HUES6 (cell line): ENCODE data around the gene NSMCE1.

Source experiments
- H3K27ac ChIP-seq: 2 replicates; pipeline ENCODE4 v1.7.0; 2013; ENCODE audit warnings: low read depth, mild to moderate bottlenecking, low read length, inconsistent platforms
- H3K27me3 ChIP-seq: 2 replicates; pipeline ENCODE4 v1.6.1; 2013; ENCODE audit warnings: low read length; ENCODE audit not compliant: control insufficient read depth, insufficient read depth
- H3K36me3 ChIP-seq: 2 replicates; pipeline ENCODE4 v1.6.1; 2013; ENCODE audit warnings: low read length; ENCODE audit not compliant: control insufficient read depth, insufficient read depth
- H3K4me1 ChIP-seq: 2 replicates; pipeline ENCODE4 v1.6.1; 2013; ENCODE audit warnings: low read length; ENCODE audit not compliant: control insufficient read depth, insufficient read depth
- H3K4me3 ChIP-seq: 2 replicates; pipeline ENCODE4 v1.5.1; 2013; ENCODE audit warnings: low read depth, low read length
- H3K9ac ChIP-seq: one replicate; pipeline ENCODE4 v1.6.1; 2013; ENCODE audit warnings: mild to moderate bottlenecking, low read length
- H3K9me3 ChIP-seq: 2 replicates; pipeline ENCODE4 v1.6.1; 2013; ENCODE audit warnings: low read depth, low read length; ENCODE audit not compliant: control insufficient read depth, insufficient read depth

NSMCE1 gene

DNA sequence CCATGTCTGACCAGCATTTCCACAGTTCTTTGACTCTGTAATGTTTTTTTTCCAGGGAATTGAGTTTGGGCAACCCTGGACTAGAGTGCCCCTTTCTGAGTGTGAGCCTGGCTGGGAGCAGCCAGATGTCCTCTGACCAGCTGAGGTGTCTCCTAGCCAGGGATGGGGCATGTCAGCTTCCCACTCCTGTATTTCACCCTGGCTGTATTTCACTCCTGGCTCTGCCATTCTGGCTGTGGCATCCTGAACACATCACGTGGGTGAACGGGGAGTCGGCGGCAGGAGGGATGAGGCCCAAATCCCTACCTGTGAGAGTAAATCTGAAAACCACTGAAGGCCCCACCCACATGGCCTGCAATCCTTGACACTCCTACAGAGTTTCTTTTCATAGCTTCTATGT, 34.0 kb downstream of the NSMCE1 start:
- Histone ChIP-seq H3K9ac (no peak overlapping the region), H3K27ac (no peak overlapping the region), H3K27me3 (no peaks in the 10 kb centered on the region), H3K36me3 (peaks cover 18% of the 10 kb centered on the region), H3K9me3 (no peaks in the 10 kb centered on the region), H3K4me3 (no peak overlapping the region), H3K4me1 (peaks cover 17% of the 10 kb centered on the region; the same call in 1 of the 2 replicates)

DNA sequence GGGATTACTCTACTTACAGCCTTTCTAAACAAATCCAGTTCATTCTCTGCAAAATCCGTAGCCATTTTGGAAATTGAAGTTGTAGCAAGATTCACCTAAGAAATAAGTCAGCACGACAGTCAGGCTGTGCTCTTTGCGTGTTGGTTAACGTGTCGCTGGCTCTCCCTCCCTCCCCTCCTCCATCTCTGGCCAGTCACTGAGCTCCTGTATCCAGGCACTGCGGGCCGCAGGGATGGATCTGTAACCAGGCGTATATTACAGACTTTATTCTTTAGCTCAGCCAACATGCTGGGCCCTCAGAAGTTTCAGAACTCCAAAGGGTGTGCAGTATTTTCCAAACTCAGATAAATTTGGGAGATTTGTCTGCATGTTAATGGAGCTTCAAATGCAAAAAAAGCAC, 34.4 kb downstream of the NSMCE1 start:
- H3K4me1 ChIP-seq, result peaks cover 17% of the 10 kb centered on the region; the same call in 1 of the 2 replicates
- no peak overlapping the region for H3K27ac ChIP-seq

DNA sequence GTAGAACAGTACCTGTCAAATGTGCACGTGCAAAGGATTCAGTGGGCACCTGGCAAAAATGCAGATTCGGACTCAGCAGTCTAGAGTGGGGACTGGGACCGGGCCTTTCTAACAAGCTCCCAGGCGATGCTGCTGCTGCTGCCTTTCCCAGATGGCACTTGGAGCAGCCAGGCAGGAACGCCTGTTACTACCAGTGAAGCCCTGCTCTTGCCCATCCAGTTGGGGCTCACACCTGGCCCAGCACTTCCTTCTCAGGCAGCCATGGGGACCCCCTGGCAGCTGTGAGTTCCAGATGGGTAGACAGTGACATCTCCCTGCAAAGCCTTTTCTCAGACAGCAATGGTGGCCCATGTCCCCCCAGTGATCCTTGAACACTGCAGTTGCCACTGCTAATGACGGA, 34.8 kb downstream of the NSMCE1 start:
- H3K9me3 ChIP-seq, result no peaks in the 10 kb centered on the region
- no peaks in the 10 kb centered on the region for H3K27me3 ChIP-seq
- H3K36me3 ChIP-seq, result peaks cover 18% of the 10 kb centered on the region
- peaks cover 17% of the 10 kb centered on the region; the same call in 1 of the 2 replicates for H3K4me1 ChIP-seq
- H3K27ac ChIP-seq, result no peak overlapping the region
- H3K4me3 ChIP-seq, result no peak overlapping the region
- no peak overlapping the region for H3K9ac ChIP-seq

More for the DNA sequence above, 34.4 kb downstream of the NSMCE1 start:
- Histone ChIP-seq H3K9ac (no peak overlapping the region), H3K27me3 (no peaks in the 10 kb centered on the region), H3K9me3 (no peaks in the 10 kb centered on the region), H3K4me3 (no peak overlapping the region), H3K36me3 (peaks cover 18% of the 10 kb centered on the region)

DNA sequence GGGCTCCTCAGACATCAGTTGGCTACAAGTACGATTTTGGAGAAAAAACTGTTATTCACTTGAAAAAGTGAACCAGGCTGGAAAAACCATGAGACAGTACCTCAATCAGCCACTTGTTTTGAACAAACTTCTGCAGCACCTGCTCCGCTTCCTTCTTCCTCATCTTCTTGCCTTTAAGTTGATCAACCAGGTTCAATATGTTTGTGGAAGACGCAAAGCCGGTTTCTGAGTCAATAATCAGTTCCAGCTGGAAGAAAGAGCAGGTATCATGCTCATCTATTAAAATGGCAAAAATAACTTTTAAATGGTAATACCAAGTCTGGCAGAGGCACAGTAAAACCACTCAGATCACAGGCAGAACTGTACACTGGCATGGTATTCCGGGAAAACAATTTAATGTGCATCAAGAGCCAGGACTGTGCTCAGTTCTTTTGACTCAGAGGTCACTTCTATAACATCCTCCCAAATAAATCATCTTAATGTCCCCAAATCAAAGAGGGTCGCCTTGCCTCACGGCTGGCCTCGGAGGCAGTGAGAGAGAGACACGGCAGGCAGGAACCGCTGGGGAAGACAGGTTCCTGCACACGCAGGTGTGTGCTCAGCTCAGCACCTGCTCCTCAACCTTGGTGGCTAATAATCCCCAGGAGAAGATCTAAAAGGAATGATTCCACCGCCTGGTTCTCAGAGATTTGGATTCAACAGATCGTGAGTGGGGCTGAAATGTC, 35.5 kb downstream of the NSMCE1 start:
- peaks cover 17% of the 10 kb centered on the region; the same call in 1 of the 2 replicates for H3K4me1 ChIP-seq
- no peak overlapping the region for H3K9ac ChIP-seq

DNA sequence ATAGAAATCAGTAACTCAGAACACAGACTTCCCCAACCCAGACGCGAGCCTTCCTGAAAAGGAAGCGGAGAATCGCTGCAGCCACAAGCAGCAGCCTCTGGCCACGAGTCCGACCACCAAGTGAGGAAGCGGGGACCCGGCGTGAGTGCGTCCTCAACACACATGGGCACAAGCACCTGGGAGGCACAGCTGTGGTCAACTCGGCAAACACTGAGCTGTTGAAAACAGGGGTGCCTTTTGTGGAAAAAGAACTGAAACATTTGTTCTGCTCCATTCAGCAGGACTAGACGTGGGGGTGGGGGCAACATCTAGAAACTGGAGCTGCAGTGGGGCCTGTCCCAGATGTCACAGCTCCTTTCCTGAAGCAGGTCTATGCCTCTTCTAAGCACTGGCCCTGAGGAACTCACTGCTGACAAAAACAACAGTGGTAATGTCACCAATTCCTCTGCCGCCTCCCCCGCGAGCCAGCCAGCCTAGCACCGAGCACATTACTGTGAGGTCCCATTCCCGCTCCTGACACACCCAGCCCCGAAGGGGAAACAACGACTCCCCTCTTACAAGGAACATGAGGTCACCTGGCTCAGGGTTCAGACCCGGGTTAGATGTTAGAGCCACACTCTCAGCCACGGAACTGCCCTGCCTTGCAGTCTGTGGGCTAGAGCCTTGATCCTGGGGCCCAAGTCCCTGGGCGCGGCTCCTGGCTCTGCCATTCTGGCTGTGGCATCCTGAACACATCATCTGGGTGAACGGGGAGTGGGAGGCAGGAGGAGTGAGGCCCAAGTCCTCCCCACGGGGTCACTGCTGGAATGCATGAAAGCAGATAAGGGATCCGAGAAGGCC, 36.3 kb downstream of the NSMCE1 start:
- Histone ChIP-seq H3K4me3 (no peak overlapping the region), H3K36me3 (peaks cover 18% of the 10 kb centered on the region), H3K9me3 (no peaks in the 10 kb centered on the region), H3K9ac (no peak overlapping the region), H3K4me1 (peaks cover 13% of the 10 kb centered on the region; the same call in 1 of the 2 replicates), H3K27ac (no peak overlapping the region), H3K27me3 (no peaks in the 10 kb centered on the region)

More for the DNA sequence above, 35.5 kb downstream of the NSMCE1 start:
- H3K36me3 ChIP-seq, result peaks cover 18% of the 10 kb centered on the region
- no peaks in the 10 kb centered on the region for H3K9me3 ChIP-seq
- no peak overlapping the region for H3K27ac ChIP-seq
- H3K4me3 ChIP-seq, result no peak overlapping the region
- no peaks in the 10 kb centered on the region for H3K27me3 ChIP-seq

DNA sequence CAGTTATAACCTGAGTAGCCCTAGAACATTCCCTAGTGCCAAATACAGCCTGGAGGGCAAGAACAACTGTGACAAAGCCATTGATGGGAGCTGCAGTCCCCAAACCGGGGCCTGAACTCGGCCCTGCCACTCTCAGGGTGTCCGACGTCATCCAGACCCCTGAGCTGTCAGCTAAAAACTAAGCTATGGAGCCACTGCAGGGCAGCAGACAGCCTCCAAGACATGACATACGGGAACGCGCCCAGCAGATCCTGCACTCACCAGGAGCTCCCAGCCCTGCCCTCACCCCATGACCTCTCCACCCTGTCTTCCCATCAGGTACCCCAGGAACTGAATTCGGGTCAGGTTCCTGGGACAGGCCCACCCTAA, 36.9 kb downstream of the NSMCE1 start:
- Histone ChIP-seq H3K4me3 (no peak overlapping the region), H3K27ac (no peak overlapping the region), H3K9me3 (no peaks in the 10 kb centered on the region), H3K4me1 (peaks cover 8% of the 10 kb centered on the region; the same call in 1 of the 2 replicates), H3K36me3 (peaks cover 18% of the 10 kb centered on the region), H3K9ac (no peak overlapping the region), H3K27me3 (no peaks in the 10 kb centered on the region)

DNA sequence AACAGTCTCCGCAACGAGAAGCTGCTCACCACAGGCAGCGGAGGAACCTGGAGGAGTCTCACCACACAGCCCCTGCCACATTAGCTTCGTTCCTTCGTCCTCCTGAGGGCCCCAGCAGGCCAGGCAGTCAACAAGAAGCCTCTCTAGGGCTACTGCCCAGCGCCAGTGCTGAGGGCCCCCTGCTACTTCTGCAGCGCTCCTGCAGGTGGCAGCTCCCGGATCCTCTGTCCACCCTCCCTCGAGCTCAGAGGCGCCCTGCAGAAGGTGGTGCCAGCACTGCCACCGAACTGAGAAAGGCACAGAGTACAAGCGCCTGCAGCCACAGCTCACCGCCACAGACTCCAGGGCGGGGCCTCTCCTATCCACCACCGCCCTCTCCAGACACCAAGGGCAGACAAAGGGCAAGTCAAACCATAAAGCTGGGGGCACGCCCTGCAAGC, 38.0 kb downstream of the NSMCE1 start:
- Histone ChIP-seq H3K4me3 (no peak overlapping the region), H3K27ac (no peak overlapping the region), H3K9ac (no peak overlapping the region), H3K9me3 (no peaks in the 10 kb centered on the region), H3K4me1 (peaks cover 6% of the 10 kb centered on the region; the same call in 1 of the 2 replicates), H3K27me3 (no peaks in the 10 kb centered on the region), H3K36me3 (peaks cover 18% of the 10 kb centered on the region)

DNA sequence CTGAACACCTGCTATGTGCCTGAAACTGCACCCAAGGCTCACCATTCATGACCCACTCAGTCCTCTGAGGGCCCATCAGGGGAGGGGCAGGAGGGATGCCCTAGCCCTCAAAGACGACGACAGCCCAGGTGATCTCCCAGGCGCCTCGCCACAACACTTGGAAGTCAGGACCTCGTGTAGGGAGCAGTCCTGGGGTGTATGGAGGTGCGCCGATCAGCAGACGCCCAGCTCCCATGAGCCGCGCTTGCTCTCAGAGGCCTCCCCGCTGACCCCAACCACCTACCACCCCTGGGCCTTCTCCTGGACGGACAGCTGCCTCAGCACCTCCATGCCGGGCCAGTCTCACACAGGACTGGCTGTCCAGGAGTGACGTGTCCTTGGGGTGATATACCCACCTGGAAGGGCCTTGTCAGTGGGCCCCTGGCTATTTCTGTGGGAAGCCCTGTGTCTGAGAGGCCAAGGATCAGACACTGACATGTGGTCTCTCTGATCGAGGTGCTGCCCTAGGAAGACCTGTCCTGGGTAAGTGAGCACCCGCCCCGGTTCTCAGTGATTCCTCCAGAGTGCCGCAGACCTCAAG, 38.6 kb downstream of the NSMCE1 start:
- Histone ChIP-seq H3K9ac (no peak overlapping the region), H3K36me3 (peaks cover 18% of the 10 kb centered on the region), H3K27me3 (no peaks in the 10 kb centered on the region), H3K4me1 (peaks cover under 1% of the 10 kb centered on the region; the same call in 1 of the 2 replicates), H3K27ac (no peak overlapping the region), H3K4me3 (no peak overlapping the region), H3K9me3 (no peaks in the 10 kb centered on the region)

DNA sequence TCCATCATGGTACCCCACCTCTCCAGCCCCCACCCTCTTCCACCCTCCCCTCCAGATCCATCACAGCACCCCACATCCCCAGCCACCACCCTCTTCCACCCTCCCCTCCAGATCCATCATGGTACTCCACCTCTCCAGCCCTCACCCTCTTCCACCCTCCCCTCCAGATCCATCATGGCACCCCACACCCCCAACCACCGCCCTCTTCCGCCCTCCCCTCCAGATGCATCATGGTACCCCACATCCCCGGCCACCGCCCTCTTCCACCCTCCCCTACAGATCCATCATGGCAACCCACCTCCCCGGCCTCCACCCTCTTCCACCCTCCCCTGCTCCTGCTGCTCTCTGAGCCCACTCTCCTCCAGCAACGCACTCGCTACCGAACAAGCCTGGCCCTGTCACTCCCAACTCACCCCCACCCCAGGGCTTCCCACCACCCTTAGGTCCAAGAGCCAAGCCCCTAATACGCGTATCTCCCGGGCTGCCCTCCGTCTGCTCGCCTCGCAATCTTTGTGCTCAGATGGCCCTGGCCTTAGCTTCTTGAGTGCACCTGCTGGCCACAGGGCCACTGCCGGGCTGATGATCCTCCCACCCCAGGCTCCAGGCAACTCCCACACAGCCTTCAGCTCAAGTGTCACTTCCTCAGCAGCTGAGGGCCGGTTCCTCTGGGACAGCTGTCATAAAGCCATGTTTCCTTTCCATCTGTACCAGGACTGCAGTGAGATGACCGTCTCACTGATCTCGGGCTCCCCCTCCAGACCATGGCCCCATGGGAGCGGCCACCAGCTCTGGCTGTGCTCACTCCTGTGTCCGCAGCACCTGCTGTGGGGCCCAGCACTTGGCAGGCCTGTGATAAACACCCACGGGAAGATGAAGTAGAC, 39.7 kb downstream of the NSMCE1 start:
- Histone ChIP-seq H3K4me3 (no peak overlapping the region), H3K9ac (no peak overlapping the region), H3K27ac (no peak overlapping the region), H3K27me3 (no peaks in the 10 kb centered on the region), H3K9me3 (no peaks in the 10 kb centered on the region), H3K36me3 (peaks cover 18% of the 10 kb centered on the region), H3K4me1 (no peaks in the 10 kb centered on the region; the same call in 1 of the 2 replicates)

DNA sequence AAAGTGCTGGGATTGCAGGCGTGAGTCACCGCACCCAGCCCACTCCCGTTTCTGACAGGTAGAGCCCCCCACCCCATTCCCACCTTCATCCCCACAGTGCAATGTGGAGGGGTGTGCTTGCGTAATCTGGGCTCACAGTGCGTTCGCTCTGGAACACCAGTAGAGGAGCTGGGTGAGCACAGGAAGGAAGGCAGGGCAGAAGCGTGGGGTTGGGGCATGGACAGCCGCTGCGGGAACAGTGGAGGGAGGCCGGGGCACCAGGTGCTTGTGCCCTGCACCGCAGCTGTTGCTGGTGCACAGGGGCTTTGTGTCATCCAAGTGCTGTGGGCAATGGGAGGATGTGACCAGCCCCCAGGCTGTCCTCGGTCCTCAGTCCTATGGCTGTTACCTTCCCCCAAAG, 40.5 kb downstream of the NSMCE1 start:
- no peaks in the 10 kb centered on the region for H3K27me3 ChIP-seq
- peaks cover 13% of the 10 kb centered on the region for H3K36me3 ChIP-seq
- H3K9ac ChIP-seq, result no peak overlapping the region
- peaks cover 3% of the 10 kb centered on the region; the same call in 1 of the 2 replicates for H3K4me1 ChIP-seq
- H3K27ac ChIP-seq, result no peak overlapping the region
- H3K9me3 ChIP-seq, result no peaks in the 10 kb centered on the region
- H3K4me3 ChIP-seq, result no peak overlapping the region
